Keratinocyte (primary cell): ENCODE results near the gene WRAP73. TPM values are rescaled to one million over a fixed set of nuclear protein-coding genes. Genes with fewer than 3 reads are reported as not detected.
"Not testable (repeated sequence)": the region's sequence is repeated elsewhere in the genome, so short reads cannot be mapped to it uniquely, and the experiment has no call there.

Experiments
- DNase-seq: peaks from one replicate; pipeline ENCODE4 v3.0.0-alpha.2; 2011; ENCODE audit warnings: low read depth, missing footprints, low spot score
- FAIRE-seq: peaks from 2 replicates; lab custom pipeline; 2011; peaks lifted over from hg19 to GRCh38; lab: Jason Lieb, UNC
- H2AFZ ChIP-seq: 2 replicates; pipeline ENCODE4 v1.6.0; 2012; ENCODE audit warnings: low read length, control low read depth, inconsistent platforms; ENCODE audit not compliant: control insufficient read depth
- H3K27ac ChIP-seq: 2 replicates; pipeline ENCODE4 v1.5.1; 2011; ENCODE audit warnings: low read length; ENCODE audit not compliant: control insufficient read depth, insufficient read depth
- H3K27me3 ChIP-seq: 3 replicates; pipeline ENCODE4 v1.6.0; 2011; ENCODE audit warnings: low read length; ENCODE audit not compliant: control insufficient read depth, insufficient read depth; ENCODE audit errors: extremely low read depth
- H3K36me3 ChIP-seq, 2 experiments: 2 replicates in 1 of 2; 3 replicates in 1 of 2; pipeline ENCODE4 v1.5.1; 2011; ENCODE audit warnings: low read length in 2 of 2, mild to moderate bottlenecking in 1 of 2; ENCODE audit not compliant: control insufficient read depth in 2 of 2, insufficient read depth in 2 of 2; ENCODE audit errors: extremely low read depth in 1 of 2
- H3K4me1 ChIP-seq: 3 replicates; pipeline ENCODE4 v1.5.1; 2011; ENCODE audit warnings: low read length; ENCODE audit not compliant: control insufficient read depth, insufficient read depth; ENCODE audit errors: extremely low read depth
- H3K4me2 ChIP-seq: 3 replicates; pipeline ENCODE4 v1.6.0; 2011; ENCODE audit warnings: low read depth, low read length; ENCODE audit not compliant: control insufficient read depth, insufficient read depth; ENCODE audit errors: extremely low read depth
- H3K4me3 ChIP-seq, 3 experiments: fragments of 200-600 bp in 1 of 3; sonication (generic) in 1 of 3; 2 replicates in 2 of 3; 3 replicates in 1 of 3; pipeline ENCODE4 v1.5.1; 2011 to 2016; ENCODE audit warnings: low read length in 3 of 3, mild to moderate bottlenecking in 3 of 3, control low read depth in 2 of 3, inconsistent platforms in 1 of 3, low read depth in 1 of 3, mixed read lengths in 1 of 3, mixed run types in 1 of 3, moderate library complexity in 1 of 3; ENCODE audit not compliant: control insufficient read depth in 2 of 3, insufficient read depth in 2 of 3; ENCODE audit errors: extremely low read depth in 1 of 3
- H3K79me2 ChIP-seq: 2 replicates; pipeline ENCODE4 v1.6.0; 2012; ENCODE audit warnings: low read length; ENCODE audit not compliant: control insufficient read depth, insufficient read depth
- H3K9ac ChIP-seq: 3 replicates; pipeline ENCODE4 v1.6.0; 2011; ENCODE audit warnings: low read length; ENCODE audit not compliant: control insufficient read depth, insufficient read depth; ENCODE audit errors: extremely low read depth
- H3K9me1 ChIP-seq: 3 replicates; pipeline ENCODE4 v1.6.0; 2011; ENCODE audit warnings: low read length; ENCODE audit not compliant: control insufficient read depth, insufficient read depth; ENCODE audit errors: extremely low read depth
- H3K9me3 ChIP-seq: 2 replicates; pipeline ENCODE4 v1.5.1; 2012; ENCODE audit warnings: low read depth, low read length; ENCODE audit not compliant: control insufficient read depth
- H4K20me1 ChIP-seq: 3 replicates; pipeline ENCODE4 v1.6.0; 2011; ENCODE audit warnings: low read length; ENCODE audit not compliant: control insufficient read depth, insufficient read depth; ENCODE audit errors: extremely low read depth
- EZH2 ChIP-seq: IDR thresholded peaks from one replicate; pipeline ENCODE4 v1.6.1; 2012; ENCODE audit warnings: inconsistent platforms, mild to moderate bottlenecking, low read length, moderate library complexity
- dilution Hi-C: fragments of 300-500 bp; cut with MboI; formaldehyde crosslinking; loops from one replicate; pipeline ENCODE4 v1.7.0; 2020; ENCODE audit warnings: low sequenced_read_pairs; ENCODE audit not compliant: extremely low pct_ligation_motif_present
- polyA plus RNA-seq, 5 experiments: library from polyadenylated mRNA; depleted of rRNA in 3 of 5; stranded (reverse) in 3 of 5; stranded (forward) in 1 of 5; unstranded in 1 of 5; fragments of >200 nt; gene quantifications; 1 replicate in 1 of 5; 2 replicates in 3 of 5; 3 replicates in 1 of 5; pipeline versions ENCODE4 v1.2.1 to v1.2.3, GENCODE V29; 2011 to 2012; ENCODE audit warnings: missing spikeins in 2 of 5, low read depth in 1 of 5, low replicate concordance in 1 of 5
- TF ChIP-seq, protein P1 (sequence below), 3 experiments: IDR thresholded peaks in 1 of 3; conservative IDR thresholded peaks in 1 of 3; optimal IDR thresholded peaks in 1 of 3; 2 replicates in 2 of 3; 3 replicates in 1 of 3; pipeline versions ENCODE3 to v1.5.1; 2011; ENCODE audit warnings: low read length in 3 of 3, mild to moderate bottlenecking in 3 of 3, moderate library complexity in 2 of 3, control low read depth in 1 of 3, inconsistent platforms in 1 of 3; ENCODE audit not compliant: insufficient read depth in 2 of 3; ENCODE audit errors: extremely low read depth in 1 of 3

WRAP73 gene
- polyA plus RNA-seq, 1 donor (not counting 4 experiments of a cell fraction or from before 2014, with no cell fraction given) = 18.9 TPM

DNA sequence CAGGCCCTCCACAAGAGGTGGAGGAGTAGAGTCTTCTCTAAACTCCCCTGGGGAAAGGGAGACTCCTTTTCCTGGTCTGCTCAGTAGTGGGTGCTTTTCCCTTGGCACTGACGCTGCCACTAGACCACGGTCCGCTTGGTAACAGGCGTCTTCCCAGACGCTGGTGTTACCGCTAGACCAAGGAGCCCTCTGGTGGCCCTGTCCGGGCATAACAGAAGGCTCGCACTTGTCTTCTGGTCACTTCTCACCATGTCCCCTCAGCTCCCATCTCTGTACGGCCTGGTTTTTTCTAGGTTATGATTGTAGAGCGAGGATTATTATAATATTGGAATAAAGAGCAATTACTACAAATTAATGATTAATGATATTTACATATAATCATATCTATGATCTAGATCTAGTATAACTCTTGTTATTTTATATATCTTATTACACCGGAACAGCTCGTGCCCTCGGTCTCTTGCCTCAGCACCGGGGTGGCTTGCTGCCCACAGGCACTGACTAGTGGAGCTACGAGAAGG, 28.7 kb downstream of the WRAP73 start:
- H3K9me3 ChIP-seq, DNase-seq, H4K20me1 ChIP-seq, H3K79me2 ChIP-seq, H3K36me3 ChIP-seq, H3K4me3 ChIP-seq, dilution Hi-C loops, H3K27ac ChIP-seq, H2AFZ ChIP-seq, H3K27me3 ChIP-seq, H3K9me1 ChIP-seq, H3K4me2 ChIP-seq, H3K9ac ChIP-seq, FAIRE-seq: not testable (repeated sequence)
- TF ChIP-seq, protein P1, sequence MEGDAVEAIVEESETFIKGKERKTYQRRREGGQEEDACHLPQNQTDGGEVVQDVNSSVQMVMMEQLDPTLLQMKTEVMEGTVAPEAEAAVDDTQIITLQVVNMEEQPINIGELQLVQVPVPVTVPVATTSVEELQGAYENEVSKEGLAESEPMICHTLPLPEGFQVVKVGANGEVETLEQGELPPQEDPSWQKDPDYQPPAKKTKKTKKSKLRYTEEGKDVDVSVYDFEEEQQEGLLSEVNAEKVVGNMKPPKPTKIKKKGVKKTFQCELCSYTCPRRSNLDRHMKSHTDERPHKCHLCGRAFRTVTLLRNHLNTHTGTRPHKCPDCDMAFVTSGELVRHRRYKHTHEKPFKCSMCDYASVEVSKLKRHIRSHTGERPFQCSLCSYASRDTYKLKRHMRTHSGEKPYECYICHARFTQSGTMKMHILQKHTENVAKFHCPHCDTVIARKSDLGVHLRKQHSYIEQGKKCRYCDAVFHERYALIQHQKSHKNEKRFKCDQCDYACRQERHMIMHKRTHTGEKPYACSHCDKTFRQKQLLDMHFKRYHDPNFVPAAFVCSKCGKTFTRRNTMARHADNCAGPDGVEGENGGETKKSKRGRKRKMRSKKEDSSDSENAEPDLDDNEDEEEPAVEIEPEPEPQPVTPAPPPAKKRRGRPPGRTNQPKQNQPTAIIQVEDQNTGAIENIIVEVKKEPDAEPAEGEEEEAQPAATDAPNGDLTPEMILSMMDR (optimal IDR thresholded peaks at IDR 0.05 in 1 of 3, IDR thresholded peaks at IDR 0.05 in 1 of 3, conservative IDR thresholded peaks at IDR 0.05 in 1 of 3; ENCODE audit: extremely low read depth in 1 of 3, insufficient read depth in 2 of 3, low read length in 3 of 3) = peak; percentile 39 to 68 (median 52)
- H3K4me1 ChIP-seq = peaks cover 16% of the 10 kb centered on the region

DNA sequence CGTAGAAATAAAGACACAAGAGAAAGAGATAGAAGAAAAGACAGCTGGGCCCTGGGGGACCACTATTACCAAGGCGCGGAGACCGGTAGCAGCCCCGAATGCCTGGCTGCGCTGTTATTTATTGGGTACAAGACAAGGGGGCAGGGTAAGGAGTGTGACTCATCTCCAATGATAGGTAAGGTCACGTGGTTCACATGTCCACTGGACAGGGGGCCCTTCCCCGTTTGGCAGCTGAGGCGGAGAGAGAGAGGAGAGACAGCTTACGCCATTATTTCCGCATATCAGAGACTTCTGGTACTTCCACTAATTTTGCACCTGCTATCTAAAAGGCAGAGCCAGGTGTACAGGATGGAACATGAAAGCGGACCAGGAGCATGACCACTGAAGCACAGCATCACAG, 29.2 kb downstream of the WRAP73 start:
- H3K79me2 ChIP-seq = no peaks in the 10 kb centered on the region
- no peaks in the 10 kb centered on the region for H3K27me3 ChIP-seq
- no peaks in the 10 kb centered on the region for H3K9me3 ChIP-seq
- TF ChIP-seq EZH2 = no peak
- TF ChIP-seq, protein P1 (optimal IDR thresholded peaks at IDR 0.05 in 1 of 3, IDR thresholded peaks at IDR 0.05 in 1 of 3, conservative IDR thresholded peaks at IDR 0.05 in 1 of 3; ENCODE audit: extremely low read depth in 1 of 3, insufficient read depth in 2 of 3, low read length in 3 of 3) = no peak
- DNase-seq (no peak), FAIRE-seq (no peak)
- H2AFZ ChIP-seq = no peak overlapping the region
- H3K27ac ChIP-seq = no peak overlapping the region
- no peaks in the 10 kb centered on the region for H3K9me1 ChIP-seq
- peaks cover 13% of the 10 kb centered on the region for H3K4me1 ChIP-seq
- dilution Hi-C loops = no loop called here
- H3K36me3 ChIP-seq = no peaks in the 10 kb centered on the region
- no peak overlapping the region for H3K9ac ChIP-seq
- no peak overlapping the region for H3K4me3 ChIP-seq
- no peak overlapping the region for H3K4me2 ChIP-seq
- no peaks in the 10 kb centered on the region for H4K20me1 ChIP-seq
